H1 (cell line): Measurements from ENCODE around the gene RAB9B. TPM values are rescaled to one million over a fixed set of nuclear protein-coding genes. Genes with fewer than 3 reads are reported as not detected.

Source experiments
- CTCF ChIA-PET: fragments of 300-600 bp; sonication (Branson Sonifier 250); formaldehyde crosslinking; loops from one replicate; lab custom pipeline; 2021; ENCODE audit not compliant: partially characterized antibody; lab: Charles Lee
- POLR2A ChIA-PET: fragments of 300-600 bp; sonication (Branson Sonifier 250); formaldehyde crosslinking; loops from one replicate; lab custom pipeline; 2021; ENCODE audit warnings: inconsistent platforms; ENCODE audit not compliant: partially characterized antibody; lab: Charles Lee
- DNase-seq, 2 experiments: peaks; one replicate each; pipeline versions ENCODE4 v3.0.0 to v3.0.0-alpha.2; 2010 to 2022; ENCODE audit warnings: low spot score in 2 of 2, low read depth in 1 of 2, mixed read lengths in 1 of 2
- FAIRE-seq: peaks from 2 replicates; lab custom pipeline; 2011; peaks lifted over from hg19 to GRCh38; lab: Jason Lieb, UNC
- H2AFZ ChIP-seq: 2 replicates; pipeline ENCODE4 v1.8.1; 2012; ENCODE audit warnings: low read length, inconsistent platforms
- H2AK5ac ChIP-seq: 2 replicates; pipeline ENCODE4 v1.6.1; 2013; ENCODE audit warnings: low read depth, low read length
- H2BK120ac ChIP-seq: replicated peaks from 2 replicates; pipeline ENCODE3; 2013; ENCODE audit warnings: low read depth, low read length, inconsistent platforms
- H2BK12ac ChIP-seq: 2 replicates; pipeline ENCODE4 v1.6.1; 2013; ENCODE audit warnings: low read depth, low read length
- H2BK15ac ChIP-seq: 2 replicates; pipeline ENCODE4 v1.6.1; 2013; ENCODE audit warnings: low read length
- H2BK20ac ChIP-seq: 2 replicates; pipeline ENCODE4 v1.6.1; 2013; ENCODE audit warnings: low read length
- H2BK5ac ChIP-seq: 2 replicates; pipeline ENCODE4 v1.6.1; 2013; ENCODE audit warnings: low read depth, low read length
- H3K14ac ChIP-seq: 2 replicates; pipeline ENCODE4 v1.6.1; 2013; ENCODE audit warnings: inconsistent platforms; ENCODE audit not compliant: insufficient read length
- H3K18ac ChIP-seq: 2 replicates; pipeline ENCODE4 v1.6.1; 2013; ENCODE audit warnings: low read length; ENCODE audit errors: extremely low read depth
- H3K23ac ChIP-seq: 2 replicates; pipeline ENCODE4 v1.6.1; 2013; ENCODE audit warnings: inconsistent platforms; ENCODE audit not compliant: insufficient read length
- H3K23me2 ChIP-seq: 2 replicates; pipeline ENCODE4 v1.6.1; 2013; ENCODE audit warnings: low read depth, low read length
- H3K27ac ChIP-seq: 2 replicates; pipeline ENCODE4 v1.6.1; 2011; ENCODE audit warnings: low read depth, low read length, inconsistent platforms
- H3K27me3 ChIP-seq, 4 experiments: replicated peaks in 1 of 4; 1 replicate in 1 of 4; 2 replicates in 3 of 4; pipeline versions ENCODE4 v1.6.1 to v1.8.1; 2011 to 2013; ENCODE audit warnings: low read length in 3 of 4, mild to moderate bottlenecking in 3 of 4, inconsistent platforms in 2 of 4, mixed read lengths in 2 of 4, moderate library complexity in 1 of 4; ENCODE audit not compliant: control insufficient read depth in 3 of 4, insufficient read depth in 3 of 4; ENCODE audit errors: extremely low read depth in 1 of 4
- H3K36me3 ChIP-seq, 4 experiments: 2 replicates each; pipeline versions ENCODE4 v1.6.1 to v1.8.1; 2011 to 2013; ENCODE audit warnings: mild to moderate bottlenecking in 4 of 4, low read length in 3 of 4, moderate library complexity in 2 of 4, control low read depth in 1 of 4, inconsistent platforms in 1 of 4; ENCODE audit not compliant: insufficient read depth in 4 of 4, control insufficient read depth in 2 of 4
- H3K4ac ChIP-seq: replicated peaks from 2 replicates; pipeline ENCODE3; 2013; ENCODE audit warnings: low read length, low read depth, mixed read lengths, inconsistent platforms; ENCODE audit not compliant: insufficient read length
- H3K4me1 ChIP-seq, 4 experiments: replicated peaks in 1 of 4; 1 replicate in 1 of 4; 2 replicates in 3 of 4; pipeline versions ENCODE4 v1.6.1 to v1.8.1; 2011 to 2013; ENCODE audit warnings: low read length in 3 of 4, inconsistent platforms in 2 of 4, mixed read lengths in 1 of 4; ENCODE audit not compliant: insufficient read depth in 4 of 4, control insufficient read depth in 3 of 4
- H3K4me2 ChIP-seq, 2 experiments: 2 replicates each; pipeline versions ENCODE4 v1.6.1 to v1.8.1; 2011 to 2013; ENCODE audit warnings: low read depth in 2 of 2, low read length in 2 of 2, control low read depth in 1 of 2, inconsistent platforms in 1 of 2, mild to moderate bottlenecking in 1 of 2; ENCODE audit not compliant: insufficient read depth in 1 of 2
- H3K4me3 ChIP-seq, 4 experiments: fragments of 200-600, 300-600 bp in 1 of 4; sonication (generic), shearing (Covaris generic), sonication (Bioruptor Twin) in 1 of 4; 2 replicates each; pipeline versions ENCODE4 v1.5.1 to v1.8.1; 2011 to 2016; ENCODE audit warnings: low read length in 4 of 4, low read depth in 3 of 4, control low read depth in 2 of 4, inconsistent platforms in 2 of 4, mild to moderate bottlenecking in 2 of 4, mixed read lengths in 1 of 4, moderate library complexity in 1 of 4; ENCODE audit not compliant: insufficient read depth in 2 of 4; ENCODE audit errors: extremely low read depth in 1 of 4
- H3K56ac ChIP-seq: replicated peaks from 2 replicates; pipeline ENCODE3; 2013; ENCODE audit warnings: low read depth, mild to moderate bottlenecking, mixed read lengths, low read length, inconsistent platforms; ENCODE audit not compliant: insufficient read length
- H3K79me1 ChIP-seq: 2 replicates; pipeline ENCODE4 v1.6.1; 2013; ENCODE audit warnings: low read depth, low read length, control low read depth
- H3K79me2 ChIP-seq, 2 experiments: 2 replicates each; pipeline versions ENCODE4 v1.6.1 to v1.8.1; 2012 to 2013; ENCODE audit warnings: low read length in 2 of 2, mild to moderate bottlenecking in 2 of 2, inconsistent platforms in 1 of 2; ENCODE audit not compliant: insufficient read depth in 2 of 2, control insufficient read depth in 1 of 2
- H3K9ac ChIP-seq, 4 experiments: replicated peaks in 1 of 4; 1 replicate in 1 of 4; 2 replicates in 3 of 4; pipeline versions ENCODE4 v1.6.1 to v1.8.1; 2011 to 2013; ENCODE audit warnings: low read depth in 3 of 4, low read length in 3 of 4, control low read depth in 2 of 4, mild to moderate bottlenecking in 2 of 4, moderate library complexity in 2 of 4, inconsistent platforms in 1 of 4; ENCODE audit errors: extremely low read depth in 1 of 4
- H3K9me3 ChIP-seq, 2 experiments: 2 replicates each; pipeline versions ENCODE4 v1.6.1 to v1.8.1; 2012 to 2013; ENCODE audit warnings: mild to moderate bottlenecking in 2 of 2, moderate library complexity in 2 of 2, control low read depth in 1 of 2, inconsistent platforms in 1 of 2, low read depth in 1 of 2, low read length in 1 of 2, mixed read lengths in 1 of 2; ENCODE audit not compliant: insufficient read depth in 2 of 2
- H4K20me1 ChIP-seq, 2 experiments: replicated peaks in 1 of 2; 2 replicates each; pipeline versions ENCODE3 to v1.8.1; 2011 to 2013; ENCODE audit warnings: inconsistent platforms in 2 of 2, low read length in 2 of 2, mild to moderate bottlenecking in 1 of 2; ENCODE audit not compliant: insufficient read depth in 2 of 2, control insufficient read depth in 1 of 2
- H4K5ac ChIP-seq: 2 replicates; pipeline ENCODE4 v1.6.1; 2013; ENCODE audit warnings: low read length, low read depth, mixed read lengths, inconsistent platforms; ENCODE audit not compliant: insufficient read length
- H4K8ac ChIP-seq: 2 replicates; pipeline ENCODE4 v1.8.0; 2013; ENCODE audit warnings: mild to moderate bottlenecking, moderate library complexity, low read length, inconsistent platforms; ENCODE audit not compliant: insufficient read depth; ENCODE audit errors: extremely low read depth
- H4K91ac ChIP-seq: replicated peaks from 2 replicates; pipeline ENCODE3; 2013; ENCODE audit warnings: low read length, mixed read lengths, inconsistent platforms; ENCODE audit not compliant: insufficient read length
- BRCA1 ChIP-seq: IDR thresholded peaks from 2 replicates; pipeline ENCODE4 v1.6.1; 2012; ENCODE audit warnings: low read depth, low read length, improper control_type of control experiment
- GTF2F1 ChIP-seq: IDR thresholded peaks from 2 replicates; pipeline ENCODE4 v1.6.1; 2012; ENCODE audit warnings: low read depth, low read length, improper control_type of control experiment, borderline replicate concordance
- KDM4A ChIP-seq: IDR thresholded peaks from one replicate; pipeline ENCODE4 v1.7.1; 2012; ENCODE audit warnings: low read depth, mild to moderate bottlenecking, moderate library complexity, low read length, inconsistent platforms; ENCODE audit not compliant: severe bottlenecking
- RBBP5 ChIP-seq: IDR thresholded peaks from 2 replicates; pipeline ENCODE4 v1.7.1; 2012; ENCODE audit warnings: low read depth, mild to moderate bottlenecking, inconsistent platforms, low read length, moderate library complexity, borderline replicate concordance
- SIRT6 ChIP-seq: IDR thresholded peaks from one replicate; pipeline ENCODE4 v1.7.1; 2012; ENCODE audit warnings: low read length, inconsistent platforms
- polyA plus RNA-seq, 7 experiments: library from polyadenylated mRNA; depleted of rRNA in 3 of 7; stranded (reverse) in 5 of 7; unstranded in 2 of 7; fragments of >200 nt in 5 of 7; fragments of 200-250 nt in 2 of 7; gene quantifications; 1 replicate in 5 of 7; 2 replicates in 1 of 7; 4 replicates in 1 of 7; pipeline versions ENCODE4 v1.2.1 to v1.2.3, GENCODE V29; 2011 to 2013; ENCODE audit warnings: missing spikeins in 2 of 7, mixed read lengths in 2 of 7
- total RNA-seq: library from RNA; stranded (reverse); fragmentation: NEBNext Ultra II Directional; extraction: Animal tissue kit (Norgen Biotek cat#: 25700); gene quantifications from 2 replicates; pipeline ENCODE4 v1.2.1, GENCODE V29; 2021
- TF ChIP-seq, protein P1 (sequence below): IDR thresholded peaks from 2 replicates; pipeline ENCODE4 v1.6.1; 2012; ENCODE audit warnings: inconsistent platforms

RAB9B gene
- total and polyA plus RNA-seq, 2 of the 8 experiments (the other 6 are each of a cell fraction or from before 2014, with no cell fraction given), result 0.26 to 0.56 TPM

DNA sequence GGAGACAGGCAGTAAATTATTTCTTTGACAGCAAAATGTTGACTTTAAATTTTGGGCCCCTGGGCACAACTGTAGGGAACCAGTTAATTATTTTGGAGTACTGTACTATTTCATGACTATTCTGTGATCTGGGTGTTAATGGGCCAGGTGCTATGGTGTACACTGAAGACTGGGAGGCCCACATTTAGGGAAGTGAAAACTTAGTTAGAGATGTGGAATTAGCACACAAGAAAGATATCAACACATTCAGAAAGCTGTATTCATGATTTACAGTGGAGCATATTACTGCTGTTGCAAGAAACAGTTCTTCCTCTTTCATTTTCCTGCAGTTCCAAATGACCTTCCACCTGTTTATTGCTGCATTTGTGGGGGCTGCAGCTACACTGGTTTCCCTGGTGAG lies 43.1 kb downstream of the RAB9B start:
- H3K23ac ChIP-seq, result no peak overlapping the region
- no peak overlapping the region for H2BK15ac ChIP-seq
- no peak overlapping the region for H2AFZ ChIP-seq
- POLR2A ChIA-PET, result no interaction called here
- CTCF ChIA-PET, result no interaction called here
- no peak overlapping the region for H3K18ac ChIP-seq
- H3K27ac ChIP-seq, result no peak overlapping the region
- H4K20me1 ChIP-seq, result no peaks in the 10 kb centered on the region
- no peak overlapping the region for H2BK12ac ChIP-seq
- no peaks in the 10 kb centered on the region for H3K27me3 ChIP-seq
- H4K8ac ChIP-seq, result no peak overlapping the region
- no peak overlapping the region for H2BK20ac ChIP-seq
- no peaks in the 10 kb centered on the region for H3K9me3 ChIP-seq
- H3K56ac ChIP-seq, result no peak overlapping the region
- no peak overlapping the region for H3K9ac ChIP-seq
- H3K79me1 ChIP-seq, result no peaks in the 10 kb centered on the region
- no peaks in the 10 kb centered on the region for H3K23me2 ChIP-seq
- H3K36me3 ChIP-seq, result peaks cover 8 to 58% (median 31%) of the 10 kb centered on the region in 4 experiments
- no peak overlapping the region for H3K4ac ChIP-seq
- H2BK120ac ChIP-seq, result no peak overlapping the region
- H3K79me2 ChIP-seq, result no peaks in the 10 kb centered on the region
- DNase-seq, result no peak
- no peak overlapping the region for H2AK5ac ChIP-seq
- no peak overlapping the region for H3K14ac ChIP-seq
- no peak overlapping the region for H4K91ac ChIP-seq
- no peak for TF ChIP-seq RBBP5
- TF ChIP-seq, protein P1, sequence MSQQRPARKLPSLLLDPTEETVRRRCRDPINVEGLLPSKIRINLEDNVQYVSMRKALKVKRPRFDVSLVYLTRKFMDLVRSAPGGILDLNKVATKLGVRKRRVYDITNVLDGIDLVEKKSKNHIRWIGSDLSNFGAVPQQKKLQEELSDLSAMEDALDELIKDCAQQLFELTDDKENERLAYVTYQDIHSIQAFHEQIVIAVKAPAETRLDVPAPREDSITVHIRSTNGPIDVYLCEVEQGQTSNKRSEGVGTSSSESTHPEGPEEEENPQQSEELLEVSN, result no peak
- no peak for TF ChIP-seq KDM4A
- no peak for TF ChIP-seq BRCA1
- TF ChIP-seq SIRT6, result no peak
- no peak for TF ChIP-seq GTF2F1
- TF ChIP-seq, all 59 proteins: peak for 0
- no peak for FAIRE-seq
- Histone ChIP-seq H3K4me2 (no peak overlapping the region), H4K5ac (no peak overlapping the region), H3K4me1 (no peaks in the 10 kb centered on the region), H2BK5ac (no peak overlapping the region), H3K4me3 (no peak overlapping the region)
